A549 (cell line): ENCODE data around the gene RACGAP1. TPM values are rescaled to one million over a fixed set of nuclear protein-coding genes. Genes with fewer than 3 reads are reported as not detected.

Experiments used
- ATAC-seq, 2 experiments: fragments of 200-7000 bp in 1 of 2; fragments of >200 bp in 1 of 2; cut with Nextera tagmentation in 1 of 2; cut with Tn5 transposase in 1 of 2; 3 replicates each; pipeline versions ENCODE4 v1.8.0 to v1.9.1; 2018 to 2020; ENCODE audit warnings: mild to moderate bottlenecking in 1 of 2, moderate library complexity in 1 of 2
- CTCF ChIA-PET: fragments of 300-600 bp; sonication (Branson Sonifier 250); formaldehyde crosslinking; extraction: SDS; loops from one replicate; lab custom pipeline; 2021; ENCODE audit warnings: antibody characterized with exemption, inconsistent platforms; lab: Yijun Ruan, JAX
- POLR2A ChIA-PET: fragments of 350-600 bp; formaldehyde crosslinking; extraction: SDS; loops from one replicate; lab custom pipeline; 2021; ENCODE audit warnings: antibody characterized with exemption, inconsistent platforms; lab: Yijun Ruan, JAX
- DNase-seq, 2 experiments: peaks; one replicate each; pipeline versions ENCODE4 v3.0.0 to v3.0.0-alpha.2; 2011 to 2016; ENCODE audit warnings: low read depth in 1 of 2, low spot score in 1 of 2
- FAIRE-seq: peaks from 2 replicates; lab custom pipeline; 2011; peaks lifted over from hg19 to GRCh38; lab: Jason Lieb, UNC
- H3K27ac ChIP-seq, 2 experiments: fragments of >200 bp; sonication (Bioruptor Twin); formaldehyde crosslinking; 3 replicates each; pipeline ENCODE4 v1.5.1; 2016 to 2017
- H3K4me1 ChIP-seq: fragments of >200 bp; sonication (Bioruptor Twin); formaldehyde crosslinking; 3 replicates; pipeline ENCODE4 v1.6.1; 2016
- H3K4me2 ChIP-seq: fragments of >200 bp; sonication (Bioruptor Twin); formaldehyde crosslinking; 3 replicates; pipeline ENCODE4 v1.6.1; 2016
- H3K4me3 ChIP-seq: fragments of >200 bp; sonication (Bioruptor Twin); formaldehyde crosslinking; 3 replicates; pipeline ENCODE4 v1.5.1; 2016
- H3K9me3 ChIP-seq: fragments of >200 bp; sonication (Bioruptor Twin); formaldehyde crosslinking; 3 replicates; pipeline ENCODE4 v1.6.1; 2016
- BHLHE40 ChIP-seq: IDR thresholded peaks from 2 replicates; pipeline ENCODE4 v1.6.1; 2012; ENCODE audit warnings: low read depth, low read length, inconsistent platforms
- CEBPB ChIP-seq, 2 experiments: fragments of >200 bp in 1 of 2; sonication (Bioruptor Twin) in 1 of 2; formaldehyde crosslinking in 1 of 2; IDR thresholded peaks; 2 replicates each; pipeline ENCODE4 v1.6.1; 2012 to 2016
- E2F6 ChIP-seq: IDR thresholded peaks from 2 replicates; pipeline ENCODE4 v1.6.1; 2012; ENCODE audit warnings: low read depth, borderline replicate concordance
- EHF ChIP-seq: fragments of 250-450 bp; sonication (Bioruptor Pico); IDR thresholded peaks from 2 replicates; pipeline ENCODE4 v1.5.0; 2020; ENCODE audit warnings: mild to moderate bottlenecking
- EP300 ChIP-seq, 2 experiments: fragments of >200 bp; sonication (Bioruptor Twin); formaldehyde crosslinking; IDR thresholded peaks; 2 replicates in 1 of 2; 3 replicates in 1 of 2; pipeline ENCODE4 v1.6.1; 2016 to 2017
- ESRRA ChIP-seq: fragments of 150-350 bp; IDR thresholded peaks from 2 replicates; pipeline ENCODE4 v1.6.1; 2014; ENCODE audit warnings: mild to moderate bottlenecking, low read length, borderline replicate concordance
- FOSB ChIP-seq: fragments of 250-450 bp; sonication (Bioruptor Pico); IDR thresholded peaks from 2 replicates; pipeline ENCODE4 v1.5.0; 2020; ENCODE audit warnings: mild to moderate bottlenecking, moderate library complexity
- HES2 ChIP-seq: fragments of >200 bp; sonication (Bioruptor Twin); formaldehyde crosslinking; IDR thresholded peaks from 2 replicates; pipeline ENCODE4 v1.6.1; 2016
- KDM1A ChIP-seq: fragments of 200-600 bp; sonication (generic); IDR thresholded peaks from 2 replicates; pipeline ENCODE4 v1.6.1; 2016; ENCODE audit warnings: low read depth, mild to moderate bottlenecking
- POLR2A ChIP-seq: IDR thresholded peaks from 2 replicates; pipeline ENCODE4 v1.6.1; 2012; ENCODE audit warnings: mild to moderate bottlenecking, low read length
- POLR2AphosphoS2 ChIP-seq: conservative IDR thresholded peaks from 2 replicates; pipeline ENCODE4 v1.6.1; 2012; ENCODE audit warnings: low read length, improper control_type of control experiment, inconsistent platforms
- RAD21 ChIP-seq, 2 experiments: fragments of >200 bp in 1 of 2; sonication (Bioruptor Twin) in 1 of 2; formaldehyde crosslinking in 1 of 2; IDR thresholded peaks in 1 of 2; conservative IDR thresholded peaks in 1 of 2; 2 replicates in 1 of 2; 3 replicates in 1 of 2; pipeline ENCODE4 v1.6.1; 2012 to 2018; ENCODE audit warnings: inconsistent platforms in 1 of 2
- RARB ChIP-seq: fragments of 250-450 bp; sonication (Bioruptor Pico); IDR thresholded peaks from 2 replicates; pipeline ENCODE4 v1.8.0; 2021; ENCODE audit warnings: mild to moderate bottlenecking, moderate library complexity
- REST ChIP-seq: fragments of 200-600 bp; sonication (generic); IDR thresholded peaks from 2 replicates; pipeline ENCODE4 v1.6.1; 2016; ENCODE audit warnings: antibody characterized with exemption, mild to moderate bottlenecking, moderate library complexity
- SREBF2 ChIP-seq: fragments of 450-650 bp; IDR thresholded peaks from 2 replicates; pipeline ENCODE4 v1.6.1; 2014; ENCODE audit warnings: mild to moderate bottlenecking, moderate library complexity
- TP53 ChIP-seq: fragments of 250-450 bp; sonication (Bioruptor Pico); IDR thresholded peaks from 2 replicates; pipeline ENCODE4 v1.5.0; 2021; ENCODE audit warnings: mild to moderate bottlenecking, moderate library complexity
- USF2 ChIP-seq: fragments of 450-650 bp; IDR thresholded peaks from 2 replicates; pipeline ENCODE4 v1.6.1; 2014; ENCODE audit warnings: antibody characterized with exemption
- WGBS: methylation state at CpG from one replicate; pipeline ENCODE4 v1.1.6; 2017; ENCODE audit errors: missing lambda C conversion rate; 5-methylcytosine and 5-hydroxymethylcytosine counted together
- polyA plus RNA-seq, 4 experiments: library from polyadenylated mRNA; depleted of rRNA in 3 of 4; stranded (reverse); fragments of >200 nt; fragmentation: RNase III in 1 of 4; extraction: RNeasy Plus Mini Kit Qiagen cat#74134 plus additional on column Dnase treatment in 1 of 4; gene quantifications; 2 replicates in 3 of 4; 3 replicates in 1 of 4; pipeline ENCODE4 v1.2.3, GENCODE V29; 2011 to 2017
- TF ChIP-seq, protein P1 (sequence below): fragments of 250-450 bp; sonication (Bioruptor Pico); IDR thresholded peaks from 2 replicates; pipeline ENCODE4 v1.5.0; 2021; ENCODE audit warnings: mild to moderate bottlenecking, moderate library complexity, borderline replicate concordance

RACGAP1 gene
- polyA plus RNA-seq, 2 of the 4 experiments (the other 2 are of a cell fraction): 103 to 107 TPM

DNA sequence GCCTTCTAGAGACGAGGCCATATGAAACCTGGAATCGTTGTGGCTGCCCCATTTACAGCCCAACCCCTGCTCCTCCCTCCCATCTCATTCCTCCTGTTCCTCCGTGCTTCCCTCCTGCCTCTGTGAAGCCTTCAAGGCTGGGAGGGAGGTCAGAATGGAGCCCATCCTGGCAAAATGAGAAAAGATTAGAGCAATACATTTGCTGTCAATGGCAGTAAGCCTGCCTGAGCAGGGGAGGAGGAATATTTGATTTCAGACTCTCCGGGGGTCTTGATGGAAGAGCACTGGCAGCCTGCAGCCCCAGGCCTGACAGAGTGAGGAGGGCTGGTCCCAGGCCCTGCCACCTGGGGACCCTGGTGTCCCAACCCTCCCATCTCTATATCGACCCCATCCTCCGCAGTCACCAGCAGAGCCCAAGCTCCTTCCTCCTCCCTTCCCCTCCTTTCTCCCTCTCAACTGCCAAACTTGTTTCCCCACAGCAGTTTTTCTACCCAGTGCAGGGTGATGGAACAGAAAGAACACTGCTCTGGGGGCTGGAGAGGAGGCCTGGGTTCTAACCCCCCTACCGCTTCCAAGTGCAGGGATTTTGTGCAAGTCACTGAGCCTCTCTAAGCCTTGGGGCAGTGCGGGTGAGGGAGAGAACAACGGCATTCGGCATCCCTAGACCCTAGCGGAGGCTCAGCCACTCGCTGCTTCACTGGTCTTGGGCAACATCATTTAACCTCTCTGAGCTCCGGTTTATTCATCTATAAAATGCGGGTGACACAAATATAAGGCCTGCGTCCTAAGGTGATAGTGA lies 16.0 kb upstream of the RACGAP1 start:
- TF ChIP-seq RAD21 (conservative IDR thresholded peaks at IDR 0.05 in 1 of 2, IDR thresholded peaks at IDR 0.05 in 1 of 2) (no peak), E2F6 (no peak), RARB (no peak), EHF (no peak), SREBF2 (no peak), KDM1A (no peak), FOSB (CRISPR knock-in tag) (no peak), EP300 (IDR thresholded peaks at IDR 0.05) (no peak), HES2 (no peak), CEBPB (IDR thresholded peaks at IDR 0.05) (no peak), POLR2A (no peak), REST (no peak), TP53 (CRISPR knock-in tag) (no peak), ESRRA (no peak), USF2 (no peak)
- TF ChIP-seq, protein P1, sequence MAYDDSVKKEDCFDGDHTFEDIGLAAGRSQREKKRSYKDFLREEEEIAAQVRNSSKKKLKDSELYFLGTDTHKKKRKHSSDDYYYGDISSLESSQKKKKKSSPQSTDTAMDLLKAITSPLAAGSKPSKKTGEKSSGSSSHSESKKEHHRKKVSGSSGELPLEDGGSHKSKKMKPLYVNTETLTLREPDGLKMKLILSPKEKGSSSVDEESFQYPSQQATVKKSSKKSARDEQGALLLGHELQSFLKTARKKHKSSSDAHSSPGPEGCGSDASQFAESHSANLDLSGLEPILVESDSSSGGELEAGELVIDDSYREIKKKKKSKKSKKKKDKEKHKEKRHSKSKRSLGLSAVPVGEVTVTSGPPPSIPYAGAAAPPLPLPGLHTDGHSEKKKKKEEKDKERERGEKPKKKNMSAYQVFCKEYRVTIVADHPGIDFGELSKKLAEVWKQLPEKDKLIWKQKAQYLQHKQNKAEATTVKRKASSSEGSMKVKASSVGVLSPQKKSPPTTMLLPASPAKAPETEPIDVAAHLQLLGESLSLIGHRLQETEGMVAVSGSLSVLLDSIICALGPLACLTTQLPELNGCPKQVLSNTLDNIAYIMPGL (CRISPR knock-in tag): no peak
- DNase-seq: no peak
- ChIA-PET POLR2A (no interaction called here), CTCF (interaction anchor here (1.7 to 10.7 kb wide), 7 partner anchors 8 to 74 kb away, joined by 6 to 185 read pairs (median 48); no protein-coding TSS in a partner anchor)
- Histone ChIP-seq H3K9me3 (no peaks in the 10 kb centered on the region), H3K4me2 (no peak overlapping the region), H3K27ac (no peak overlapping the region), H3K4me3 (no peak overlapping the region), H3K4me1 (no peaks in the 10 kb centered on the region)
- 75% methylated on average over 15 of the region's 15 CpGs for WGBS
- ATAC-seq: 0 out of 6 replicates have a peak, but pooled peaks of 1 of the 2 experiments have one; percentile 28
- FAIRE-seq: no peak

- CTCF ChIA-PET: interaction anchor here (0.8 to 10.7 kb wide), 10 partner anchors 8 to 73 kb away, joined by 3 to 185 read pairs (median 35); no protein-coding TSS in a partner anchor
- FAIRE-seq (no peak), ATAC-seq (no peak), DNase-seq (no peak)
- TF ChIP-seq BHLHE40: no peak
- TF ChIP-seq POLR2AphosphoS2: no peak
- 49% methylated on average over 4 of the region's 4 CpGs for WGBS
- no peak overlapping the region for H3K27ac ChIP-seq
- no peak overlapping the region for H3K4me2 ChIP-seq
- POLR2A ChIA-PET: no interaction called here
- H3K4me3 ChIP-seq: no peak overlapping the region
- H3K4me1 ChIP-seq: no peaks in the 10 kb centered on the region
- H3K9me3 ChIP-seq: no peaks in the 10 kb centered on the region
Observed at GRCh38 chr12:50040657-50041056, 15.4 kb upstream of the RACGAP1 start.
